Measurements from ENCODE around the gene ANKRD29.
"Not testable (repeated sequence)": the region's sequence is repeated elsewhere in the genome, so short reads cannot be mapped to it uniquely, and the experiment has no call there.

Gene ANKRD29

GRCh38 chr18:23641937-23642666 is 20.6 kb downstream of the ANKRD29 start:
- DNase-seq: no peak

DNA sequence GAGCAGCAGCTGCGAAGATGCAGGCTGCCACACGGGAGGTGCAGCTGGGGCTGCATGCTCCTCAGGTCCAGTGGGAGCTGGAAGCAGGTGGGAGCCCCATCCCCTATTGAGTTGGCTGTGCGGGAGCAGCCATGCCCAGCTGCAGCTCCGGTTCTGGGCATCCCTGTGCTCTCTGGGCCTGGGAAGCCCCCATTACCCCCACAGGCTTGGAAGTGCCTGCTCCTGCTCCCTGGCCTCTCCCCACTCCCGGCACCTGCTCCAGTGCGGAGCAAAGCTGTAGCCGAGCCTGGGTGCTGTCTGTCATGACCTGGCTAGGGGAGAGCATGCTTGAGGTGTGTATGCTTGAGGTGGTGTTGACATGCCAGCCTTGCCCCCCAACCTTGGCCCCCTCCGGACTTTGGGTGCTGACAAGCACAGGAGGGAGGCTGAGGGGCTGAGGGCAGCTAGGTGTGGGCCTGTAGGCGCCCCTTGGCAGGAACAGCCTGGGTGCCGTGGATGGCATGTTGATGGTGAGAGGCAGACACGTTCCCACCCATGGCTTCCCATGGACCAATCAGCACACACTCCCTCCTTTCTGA is 21.5 kb downstream of the ANKRD29 start:
- no peak for DNase-seq

DNA sequence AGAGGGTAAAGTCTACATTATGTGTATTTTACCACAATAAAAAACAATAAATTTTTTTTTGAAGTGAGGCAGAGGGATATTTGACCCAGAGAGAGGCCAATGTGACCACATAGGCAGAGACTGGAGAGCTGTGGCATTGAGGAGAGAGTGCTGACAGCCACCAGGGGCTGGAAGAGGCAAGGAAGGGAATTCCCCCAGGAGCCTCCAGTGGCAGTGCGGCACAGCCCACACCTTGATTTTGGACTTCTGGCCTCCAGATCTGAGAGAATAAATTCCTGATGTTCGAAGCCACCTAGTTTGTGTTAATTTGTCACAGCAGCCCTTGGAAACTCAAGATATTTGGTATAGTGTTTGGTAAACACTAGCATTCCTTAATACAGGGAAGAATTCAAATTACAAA is 22.7 kb downstream of the ANKRD29 start:
- no peak for DNase-seq

DNA sequence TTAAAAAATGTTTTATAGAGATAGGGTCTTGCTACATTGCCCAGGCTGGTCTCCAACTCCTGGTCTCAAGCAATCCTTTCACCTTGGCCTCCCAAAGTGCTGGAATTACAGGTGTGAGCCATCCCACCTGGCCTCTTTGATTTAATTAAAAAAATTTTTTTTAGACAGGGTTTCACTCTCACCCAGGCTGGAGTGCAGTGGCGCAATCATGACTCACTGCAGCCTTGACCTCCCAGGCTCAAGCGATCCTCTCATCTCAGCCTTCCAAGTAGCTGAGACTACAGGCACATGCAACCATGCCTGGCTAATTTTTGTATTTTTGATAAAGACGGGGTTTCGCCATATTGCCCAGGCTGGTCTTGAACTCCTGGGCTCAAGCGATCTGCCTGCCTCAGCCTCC is 26.3 kb downstream of the ANKRD29 start:
- DNase-seq: not testable (repeated sequence)

DNA sequence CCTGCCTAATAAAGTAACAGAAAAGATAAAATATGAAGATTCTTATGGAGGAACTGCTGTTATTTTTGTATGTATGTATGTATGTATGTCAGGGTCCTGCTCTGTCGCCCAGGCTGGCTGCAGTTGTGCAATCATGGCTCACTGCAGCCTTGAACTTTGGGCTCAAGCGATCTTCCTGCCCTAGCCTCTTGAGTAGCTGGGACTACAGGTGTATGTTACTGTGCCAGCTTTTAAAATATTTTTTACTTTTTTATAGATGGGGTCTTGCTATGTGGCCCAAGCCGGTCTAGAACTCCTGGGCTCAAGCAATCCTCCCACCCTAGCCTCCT is 26.7 kb downstream of the ANKRD29 start:
- no peak for DNase-seq

DNA sequence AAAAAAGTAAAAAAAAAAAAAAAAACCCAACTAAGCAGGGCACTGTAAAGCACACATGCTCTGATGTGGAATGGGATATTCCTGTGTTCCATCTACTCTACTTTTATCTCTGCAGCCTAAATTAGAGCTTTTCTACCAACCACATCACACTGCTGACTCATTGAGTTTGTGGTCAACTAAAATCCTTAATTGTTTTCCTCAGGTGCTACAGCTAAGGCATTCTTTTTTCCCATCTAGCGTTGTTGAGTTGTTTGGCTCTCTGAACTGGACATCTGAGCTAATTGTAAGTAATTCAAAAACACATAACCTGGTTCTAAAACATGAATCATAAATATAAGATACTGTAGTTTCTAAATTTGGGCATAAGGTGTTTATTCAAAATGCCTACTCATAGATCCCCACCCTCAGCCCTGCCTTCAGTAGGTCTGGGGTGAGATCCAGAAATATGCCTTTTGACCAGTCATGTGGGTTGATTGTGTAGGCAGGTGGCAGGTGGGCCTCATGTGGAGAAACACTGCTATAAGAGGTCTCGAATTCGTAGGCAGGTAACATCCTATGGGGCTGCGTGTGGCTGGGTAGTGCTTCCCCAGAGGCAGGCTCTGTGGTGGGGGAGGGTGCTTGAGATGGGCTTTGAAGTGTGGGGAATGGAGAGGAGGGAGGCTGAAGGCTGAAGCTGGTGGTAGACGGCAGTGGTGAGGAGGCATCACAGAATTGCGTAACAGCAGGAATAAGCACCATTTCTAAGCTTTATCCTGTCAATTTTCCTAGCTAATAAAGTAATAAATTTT is 27.2 kb downstream of the ANKRD29 start:
- peak; percentile 11 for DNase-seq

- DNase-seq: no peak
Observed at GRCh38 chr18:23634692-23635091, 28.0 kb downstream of the ANKRD29 start.

GRCh38 chr18:23632615-23633014 is 30.1 kb downstream of the ANKRD29 start:
- no peak for DNase-seq

DNA sequence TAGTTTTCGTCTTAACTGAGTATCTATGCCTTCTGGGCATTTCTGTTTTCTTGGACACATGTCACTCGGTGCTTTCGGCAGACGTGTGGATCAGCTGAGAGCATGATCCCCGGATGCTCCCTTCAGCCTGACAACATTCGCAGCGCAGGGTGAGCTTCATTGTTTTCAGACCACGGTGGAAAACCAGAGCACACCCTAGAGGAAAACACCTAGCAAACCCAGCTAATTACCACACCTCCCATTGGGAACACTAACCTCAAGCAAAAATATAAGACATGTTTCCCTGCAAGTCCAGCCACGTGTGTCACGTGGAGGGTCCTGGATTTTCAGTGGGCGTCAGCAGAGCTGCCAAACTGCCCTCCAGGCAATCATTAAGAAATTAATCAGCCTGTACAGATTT is 31.0 kb downstream of the ANKRD29 start:
- DNase-seq: no peak

DNA sequence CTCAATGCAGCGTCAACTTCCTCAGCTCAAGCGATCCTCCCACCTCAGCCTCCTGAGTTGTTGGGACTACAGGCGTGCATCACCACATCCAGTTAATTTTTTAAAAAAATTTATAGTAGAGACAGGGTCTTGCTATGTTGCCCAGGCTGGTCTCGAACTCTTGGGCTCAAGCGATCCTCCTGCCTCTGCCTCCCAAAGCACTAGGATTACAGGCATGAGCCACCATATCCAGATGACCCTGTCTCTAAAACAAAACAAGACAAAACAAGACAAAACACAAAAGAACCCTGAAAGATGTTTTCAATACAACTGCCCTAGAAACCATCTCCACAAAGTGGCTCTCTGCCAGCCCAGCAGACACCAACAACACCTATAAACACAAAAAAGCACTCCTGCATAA is 31.4 kb downstream of the ANKRD29 start:
- peak; percentile 7 for DNase-seq

- DNase-seq: peak; percentile 98
Observed at GRCh38 chr18:23629444-23629946, 33.2 kb downstream of the ANKRD29 start.

DNA sequence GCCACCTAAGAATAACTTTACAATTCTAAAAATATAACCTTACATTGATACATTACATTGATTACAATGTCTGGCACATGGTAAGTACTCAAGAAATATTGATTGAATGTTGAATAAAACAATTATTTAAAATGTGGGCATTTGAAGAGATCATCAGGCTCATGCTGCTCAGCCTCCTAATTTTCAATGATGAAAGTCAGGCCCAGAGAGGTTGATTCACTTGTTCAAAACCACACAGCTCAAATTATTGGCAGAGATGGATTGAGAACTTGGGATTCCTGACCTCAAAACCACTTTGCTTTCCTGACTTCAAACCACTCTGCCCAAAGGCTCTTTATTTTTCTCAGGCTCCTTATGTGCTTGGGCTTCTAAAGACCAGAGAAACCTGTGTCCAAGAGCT is 34.7 kb downstream of the ANKRD29 start:
- no peak for DNase-seq

GRCh38 chr18:23627321-23627720 is 35.4 kb downstream of the ANKRD29 start:
- DNase-seq: peak; percentile 91

DNA sequence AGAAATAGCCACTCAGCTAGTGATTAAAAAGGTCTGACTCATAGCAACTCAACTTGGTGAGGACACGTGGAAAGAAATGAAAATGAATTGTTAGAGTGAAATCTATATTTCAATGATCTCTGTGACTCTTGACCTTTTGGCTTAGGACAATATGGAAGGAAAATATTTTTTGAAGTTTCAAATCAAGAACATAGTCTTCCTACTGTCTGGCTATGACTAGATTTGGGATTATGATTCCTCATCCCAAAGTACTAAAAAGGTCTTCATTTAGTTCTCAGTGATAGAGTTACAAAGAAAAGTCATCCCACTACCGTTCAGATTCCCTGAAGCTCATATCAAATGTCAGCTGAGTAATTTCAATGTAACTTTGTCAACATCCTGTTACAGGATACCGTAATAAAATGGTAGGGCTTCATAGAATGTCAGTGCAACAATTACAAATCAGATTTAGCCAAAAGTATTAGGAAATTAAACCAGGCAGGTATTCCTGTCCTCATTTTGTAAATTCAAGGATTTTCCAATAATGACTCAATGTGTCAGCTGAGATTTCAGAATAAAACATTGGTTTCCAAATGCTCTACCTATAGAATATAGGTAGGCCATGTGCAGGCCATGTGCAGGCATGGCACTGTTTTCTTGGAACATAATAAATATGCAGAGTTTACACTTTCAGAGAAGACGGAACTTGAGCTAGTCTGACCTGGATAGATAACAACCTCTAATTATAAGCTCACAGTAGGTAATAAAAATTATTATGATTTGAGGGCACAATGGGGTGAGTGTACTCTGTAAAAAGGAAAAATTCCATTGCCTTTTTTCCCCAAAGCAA is 36.0 kb downstream of the ANKRD29 start:
- DNase-seq: peak; percentile 75

- no peak for DNase-seq
Observed at GRCh38 chr18:23623040-23623439, 39.7 kb downstream of the ANKRD29 start.

DNA sequence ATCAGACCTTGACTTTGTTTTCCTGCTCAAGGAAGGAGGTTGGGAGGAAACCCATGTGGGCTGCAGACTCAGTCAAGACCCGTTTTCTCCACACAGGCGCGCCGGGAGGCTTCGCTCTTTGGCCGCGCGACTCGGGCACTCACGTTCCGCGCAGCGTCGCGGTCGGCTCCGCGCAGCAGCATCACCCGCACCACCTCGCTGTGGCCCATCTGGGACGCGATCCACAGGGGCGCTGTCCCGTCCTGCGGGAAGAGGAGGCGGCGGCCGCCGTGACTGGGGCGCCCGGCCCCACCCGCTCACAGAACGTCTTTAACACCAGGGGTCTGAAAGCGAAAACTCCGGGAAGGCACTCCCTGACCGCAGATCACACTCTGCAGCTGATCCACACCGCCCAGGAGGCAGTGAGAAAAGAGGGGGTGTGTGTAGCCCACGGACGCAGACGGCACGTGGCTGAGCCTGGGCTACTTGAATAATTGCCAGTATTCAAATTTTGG is 43.3 kb downstream of the ANKRD29 start:
- peak; percentile 38 for DNase-seq

DNA sequence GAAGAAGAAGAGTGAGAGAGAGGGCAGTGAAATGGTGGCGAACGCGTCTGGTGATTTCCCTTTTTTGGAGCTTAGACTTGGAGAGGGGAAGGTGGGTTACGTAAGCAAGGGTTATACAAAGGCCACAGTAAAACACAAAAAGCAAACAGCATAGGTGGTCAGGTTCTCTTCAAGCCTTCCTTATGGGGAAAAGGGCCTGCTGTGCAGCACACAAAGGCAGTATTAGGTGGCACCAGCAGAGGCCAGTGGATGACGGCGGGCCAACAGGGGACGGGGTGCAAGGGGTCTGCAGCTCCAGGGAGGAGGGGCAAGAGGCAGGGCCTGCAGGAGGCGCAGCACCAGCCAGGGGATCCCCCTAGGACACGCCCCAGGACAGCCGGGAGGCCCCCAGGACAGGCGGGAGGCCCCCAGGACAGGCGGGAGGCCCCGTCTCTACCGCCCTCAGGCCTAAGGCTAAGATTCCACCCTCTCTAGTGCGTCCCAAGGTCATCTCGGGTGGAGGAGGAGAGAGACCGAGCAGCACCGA is 43.8 kb downstream of the ANKRD29 start:
- DNase-seq: no peak

DNA sequence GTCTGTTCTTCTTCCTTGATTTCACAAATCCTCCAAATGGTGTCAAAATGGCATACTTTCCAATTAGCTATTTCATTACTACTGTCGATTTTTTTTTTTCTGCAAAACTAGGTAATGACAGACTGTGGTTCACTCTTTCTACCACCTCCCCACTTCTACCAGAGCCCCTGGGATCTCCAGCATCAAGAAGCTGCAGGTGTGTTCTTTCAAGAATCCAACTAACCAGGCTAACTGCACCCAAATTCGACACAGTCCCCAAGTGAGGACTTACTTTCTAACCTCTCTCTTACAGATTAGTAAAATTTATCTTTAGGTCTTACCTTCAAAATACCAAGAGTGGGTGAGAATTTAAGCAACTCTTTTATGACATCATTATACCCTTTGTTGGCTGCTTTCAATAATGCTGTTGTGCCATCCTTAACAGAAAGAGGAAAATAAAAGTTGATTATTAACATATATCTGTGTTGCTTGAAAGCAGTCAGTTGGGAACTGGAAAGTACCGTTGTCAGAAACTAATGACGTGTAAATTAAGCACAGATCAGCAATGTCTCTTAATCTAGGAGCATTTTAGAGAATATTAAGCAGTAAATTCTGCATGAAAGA is 45.2 kb downstream of the ANKRD29 start:
- DNase-seq: no peak

GRCh38 chr18:23616258-23616657 is 46.5 kb downstream of the ANKRD29 start:
- DNase-seq: no peak

DNA sequence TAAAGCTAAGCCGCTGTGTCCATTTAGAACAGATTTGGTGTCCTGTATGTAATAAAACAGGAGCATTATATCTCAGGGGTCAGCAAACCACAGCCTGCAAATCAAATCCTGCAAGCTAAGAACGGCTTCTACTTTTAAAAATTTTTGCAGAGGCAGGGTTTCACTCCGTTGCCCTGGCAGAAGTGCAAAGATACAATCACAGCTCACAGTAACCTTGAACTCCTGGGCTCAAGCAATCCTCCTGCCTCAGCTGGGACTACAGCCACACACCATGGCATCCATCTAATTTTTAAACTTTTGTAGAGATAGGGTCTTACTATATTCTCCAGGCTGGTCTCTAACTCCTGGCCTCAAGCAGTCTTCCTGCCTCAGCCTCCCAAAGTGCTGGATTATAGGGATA is 47.8 kb downstream of the ANKRD29 start:
- no peak for DNase-seq

DNA sequence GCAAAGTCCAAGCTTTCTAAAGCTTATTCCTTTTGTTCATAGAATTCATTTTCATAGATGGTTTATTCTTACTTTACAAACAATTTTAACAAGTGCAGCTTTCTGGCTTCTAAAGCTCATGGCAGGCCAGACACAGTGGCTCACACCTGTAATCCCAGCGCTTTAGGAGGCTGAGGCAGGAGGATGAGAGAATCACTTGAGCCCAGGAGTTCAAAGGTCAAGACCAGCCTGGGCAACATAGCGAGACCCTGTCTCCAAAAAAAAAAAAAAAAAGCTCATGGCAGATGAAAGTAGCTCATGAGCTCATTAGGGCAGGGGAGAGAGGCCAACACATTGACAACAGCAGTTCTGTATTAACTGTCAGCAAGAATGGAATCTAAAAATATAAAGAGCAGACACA is 48.3 kb downstream of the ANKRD29 start:
- DNase-seq: no peak

GRCh38 chr18:23613091-23613475 is 49.6 kb downstream of the ANKRD29 start:
- not testable (repeated sequence) for DNase-seq

All from DMS53 (cell line).